HL-60/S4 treated with phorbol 12-myristate 13-acetate at 8.2 ng/mL for 4 days and 3 days (cell line): Measurements from ENCODE around the gene ZNF597.

Source experiments
- in situ Hi-C: fragments of 300-500 bp; cut with MboI; formaldehyde crosslinking; loops from 2 replicates; pipeline ENCODE4 v1.15.0; 2022; ENCODE audit warnings: low sequenced_read_pairs

ZNF597 gene

DNA sequence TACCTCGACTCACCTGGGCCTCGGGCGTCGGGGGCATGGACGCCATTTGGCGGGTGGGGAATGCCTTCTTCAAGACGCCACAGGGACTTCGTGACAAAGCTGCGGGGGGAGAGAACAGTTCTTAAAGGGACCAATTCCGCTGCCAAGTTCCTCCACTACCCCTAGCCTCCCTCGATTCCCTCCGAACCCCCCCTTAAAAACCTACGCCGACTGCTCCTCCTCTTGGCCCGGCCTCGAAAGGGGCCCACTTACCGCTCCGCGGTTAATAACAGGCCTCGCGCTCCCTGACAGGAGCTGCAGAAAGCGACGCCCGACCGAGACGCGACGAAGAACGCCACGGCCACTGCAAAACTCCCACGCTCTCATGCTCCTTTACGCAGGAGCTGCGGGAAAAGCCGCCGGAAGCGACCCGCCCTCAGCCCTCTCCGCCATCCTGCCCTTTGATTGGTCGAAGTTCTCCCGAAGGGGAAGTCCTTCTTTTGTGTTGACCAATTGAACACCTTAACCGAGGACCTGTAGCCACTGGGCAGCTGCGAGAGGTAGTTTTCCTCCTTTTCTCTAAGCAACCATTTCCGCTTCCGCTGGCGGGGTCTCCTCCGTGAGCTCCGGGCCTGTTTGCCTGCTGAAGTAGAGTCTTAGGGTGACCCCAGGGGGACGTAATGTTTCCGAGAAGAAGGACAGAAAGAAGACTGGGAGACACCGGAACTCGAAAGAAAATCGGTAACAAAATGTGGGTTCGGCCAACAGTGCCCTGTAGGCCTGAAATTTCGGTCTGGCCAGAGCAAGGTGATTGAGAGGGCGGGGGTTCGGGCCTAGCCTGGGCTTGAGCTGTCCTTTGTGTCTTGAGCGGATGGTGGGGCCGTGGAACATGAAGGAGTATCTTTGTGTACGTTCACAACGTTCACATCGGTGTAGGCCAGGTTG is at the start of gene ZNF597, which contains the start of gene NAA60:
Gene ZNF597 (minus strand): TSS at position 397 of the 924 bp plus-strand sequence. CDS start 351 bp downstream, at position 46.
Gene NAA60 (plus strand): TSS at position 573 of the 924 bp plus-strand sequence. CDS start 32,548 bp downstream, outside the sequence.
- in situ Hi-C loops: no loop called here

DNA sequence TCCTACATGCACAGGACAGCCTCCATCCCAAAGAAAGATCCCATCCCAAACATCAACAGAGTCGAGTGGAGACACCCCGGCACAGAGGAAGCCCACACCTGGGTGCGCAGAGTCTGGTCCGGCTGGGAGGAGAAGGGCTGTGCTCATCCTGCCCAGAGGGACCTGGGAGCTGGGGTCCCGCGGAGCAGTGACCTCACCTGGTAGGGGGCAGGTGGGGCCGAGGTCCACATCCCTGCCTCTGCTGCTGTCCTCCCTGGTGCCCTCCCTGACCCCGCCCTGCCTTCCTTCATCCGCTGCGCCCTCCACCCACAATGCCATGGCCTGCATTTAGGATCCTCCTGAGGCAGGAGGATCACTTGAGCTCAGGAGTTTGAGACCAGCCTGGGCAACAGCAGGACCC is 49.1 kb upstream of the ZNF597 start:
- in situ Hi-C loops: no loop called here

GRCh38 chr16:3490911-3491629 is 47.8 kb upstream of the ZNF597 start:
- in situ Hi-C loops: no loop called here

- in situ Hi-C loops: no loop called here
These were observed 45.5 kb upstream of the ZNF597 start for GRCh38 chr16:3488801-3489200.

GRCh38 chr16:3487521-3488410 is 44.5 kb upstream of the ZNF597 start:
- in situ Hi-C loops: no loop called here

GRCh38 chr16:3486506-3487215 is 43.4 kb upstream of the ZNF597 start:
- in situ Hi-C loops: no loop called here

DNA sequence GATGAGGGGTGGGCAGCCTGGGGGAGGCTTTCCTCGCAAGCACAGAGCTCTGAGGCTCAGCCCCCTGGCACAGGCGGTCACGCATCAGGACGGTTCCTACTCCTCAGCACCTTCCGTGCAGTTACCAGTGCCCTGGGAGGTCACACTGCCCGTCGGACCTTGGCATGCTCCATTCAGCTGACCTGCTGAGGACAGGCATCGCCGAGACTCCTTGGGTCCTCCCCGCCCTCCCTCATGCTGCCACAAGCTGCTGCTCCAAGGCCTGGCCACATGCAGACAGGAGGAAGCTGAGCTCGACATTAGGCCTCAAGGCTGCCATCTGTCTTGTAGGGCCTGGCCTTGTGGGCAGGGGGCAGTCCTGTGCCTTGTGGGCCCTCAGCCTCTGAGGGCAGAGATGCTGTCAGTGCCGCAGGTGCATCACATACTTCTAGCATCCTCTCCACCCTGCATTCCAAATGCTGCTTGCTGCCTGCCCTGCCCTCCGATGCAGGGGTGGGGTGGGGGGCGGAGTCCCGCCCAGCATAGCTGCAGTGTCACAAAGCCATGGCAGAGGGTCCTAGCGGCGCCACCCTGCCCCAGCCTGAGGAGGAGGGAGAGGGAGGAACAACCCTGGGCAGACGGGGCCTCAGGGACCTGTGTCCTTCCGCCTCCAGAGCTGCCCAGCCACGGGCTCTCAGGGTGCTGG is 42.7 kb upstream of the ZNF597 start:
- in situ Hi-C loops: no loop called here

- in situ Hi-C loops: no loop called here
These were observed 41.9 kb upstream of the ZNF597 start for GRCh38 chr16:3485097-3485745.

DNA sequence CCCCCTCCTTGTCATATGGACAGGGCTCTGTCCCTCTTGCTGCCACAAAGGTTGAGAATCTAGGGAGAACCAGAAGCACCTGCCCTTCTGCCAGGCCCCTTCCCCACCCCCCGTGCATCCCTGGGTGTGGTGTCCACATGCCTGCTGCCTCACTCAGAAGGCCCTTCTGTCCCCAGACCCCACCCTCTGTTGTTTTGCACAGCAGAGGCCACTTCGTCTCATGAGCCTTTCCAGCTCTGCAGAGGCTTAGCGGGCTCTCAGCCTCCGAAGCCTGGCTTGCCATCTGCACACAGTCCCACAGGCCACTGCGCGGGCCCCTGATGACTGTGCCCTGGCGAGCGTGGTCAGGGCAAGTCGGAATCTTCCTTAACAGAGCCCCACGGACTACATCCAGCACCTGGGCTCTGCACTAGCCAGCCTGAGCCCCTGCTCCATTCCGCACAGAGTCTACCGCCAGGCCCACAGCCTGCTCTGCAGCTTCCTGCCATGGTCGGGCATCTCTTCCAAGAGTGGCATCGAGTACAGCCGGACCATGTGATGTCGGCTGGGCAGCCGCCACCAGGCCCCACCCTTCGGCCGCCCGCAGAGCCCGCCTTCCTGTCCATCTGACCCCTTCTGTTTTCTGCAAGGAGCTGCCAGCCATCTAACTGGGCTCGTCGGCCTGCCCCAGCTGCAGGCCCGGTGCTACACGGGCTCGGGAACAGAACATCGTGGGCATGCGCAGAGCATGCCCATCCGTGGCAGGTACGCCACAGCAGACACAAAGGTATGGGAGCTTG is 41.2 kb upstream of the ZNF597 start:
- in situ Hi-C loops: no loop called here

- in situ Hi-C loops: no loop called here
These were observed 39.4 kb upstream of the ZNF597 start for GRCh38 chr16:3482659-3483241.

- in situ Hi-C loops: no loop called here
These were observed 38.7 kb upstream of the ZNF597 start for GRCh38 chr16:3481696-3482658.

DNA sequence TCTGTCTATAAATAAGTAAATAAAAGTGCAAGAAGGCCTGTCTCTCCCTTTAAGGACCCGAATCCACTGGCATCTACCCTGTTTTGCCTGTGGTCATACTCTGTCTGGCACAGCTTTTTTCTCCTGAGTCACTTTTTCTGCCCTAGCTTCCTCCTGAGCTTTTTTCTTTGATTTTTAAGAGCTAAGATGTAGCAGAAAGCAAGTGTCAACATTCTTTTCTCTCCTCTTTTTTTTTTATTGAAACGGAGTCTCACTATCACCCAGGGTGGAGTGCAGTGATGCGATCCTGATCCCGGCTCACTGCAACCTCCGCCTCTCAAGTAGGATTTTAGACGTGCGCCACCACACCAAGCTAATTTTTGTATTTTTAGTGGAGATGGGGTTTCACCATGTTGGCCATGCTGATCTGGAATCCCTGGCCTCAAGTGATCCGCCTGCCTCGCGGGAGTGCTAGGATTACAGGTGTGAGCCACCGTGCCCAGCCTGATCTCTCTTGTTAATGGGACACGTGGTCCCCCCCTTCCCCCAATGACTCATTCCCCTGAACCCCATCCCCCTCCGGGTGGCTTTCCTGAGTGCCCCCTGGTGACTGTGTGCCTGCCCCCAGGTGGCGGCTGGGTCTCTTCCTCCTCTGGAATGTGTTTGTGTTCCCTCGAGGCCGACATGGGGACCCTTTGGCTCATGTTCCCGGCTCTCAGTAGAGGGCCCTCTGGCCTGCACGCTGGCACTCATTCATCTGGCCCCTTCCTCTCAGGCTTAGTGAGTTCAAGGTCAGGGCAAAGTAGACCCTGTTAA is 37.8 kb upstream of the ZNF597 start:
- in situ Hi-C loops: no loop called here

DNA sequence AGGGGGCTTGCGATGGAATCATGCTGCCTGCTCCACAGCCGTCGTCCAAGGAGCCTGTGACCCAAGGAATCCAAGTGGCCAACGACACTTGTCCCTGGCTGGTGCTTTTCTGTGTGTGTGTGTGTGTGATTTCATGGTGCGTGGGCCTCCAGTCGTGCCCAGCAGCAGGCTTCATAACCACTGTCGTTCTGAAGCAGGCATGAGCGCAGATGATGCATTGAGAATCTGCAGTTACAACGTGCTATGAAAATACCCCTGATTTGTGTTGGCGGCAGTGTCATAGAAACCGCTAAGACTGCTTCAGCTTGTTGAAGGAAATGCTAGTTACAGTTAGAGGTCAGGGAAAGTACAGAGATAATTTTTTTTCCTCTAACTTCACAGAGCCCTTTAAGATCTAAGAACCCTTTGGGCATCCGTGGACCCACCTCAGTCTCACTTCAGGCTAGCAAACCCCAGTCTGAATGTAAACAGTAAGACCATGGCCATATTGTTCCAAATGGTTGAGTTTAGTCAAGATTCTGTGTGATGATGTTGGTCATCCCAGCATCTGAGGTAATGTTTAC is 36.4 kb upstream of the ZNF597 start:
- in situ Hi-C loops: no loop called here

DNA sequence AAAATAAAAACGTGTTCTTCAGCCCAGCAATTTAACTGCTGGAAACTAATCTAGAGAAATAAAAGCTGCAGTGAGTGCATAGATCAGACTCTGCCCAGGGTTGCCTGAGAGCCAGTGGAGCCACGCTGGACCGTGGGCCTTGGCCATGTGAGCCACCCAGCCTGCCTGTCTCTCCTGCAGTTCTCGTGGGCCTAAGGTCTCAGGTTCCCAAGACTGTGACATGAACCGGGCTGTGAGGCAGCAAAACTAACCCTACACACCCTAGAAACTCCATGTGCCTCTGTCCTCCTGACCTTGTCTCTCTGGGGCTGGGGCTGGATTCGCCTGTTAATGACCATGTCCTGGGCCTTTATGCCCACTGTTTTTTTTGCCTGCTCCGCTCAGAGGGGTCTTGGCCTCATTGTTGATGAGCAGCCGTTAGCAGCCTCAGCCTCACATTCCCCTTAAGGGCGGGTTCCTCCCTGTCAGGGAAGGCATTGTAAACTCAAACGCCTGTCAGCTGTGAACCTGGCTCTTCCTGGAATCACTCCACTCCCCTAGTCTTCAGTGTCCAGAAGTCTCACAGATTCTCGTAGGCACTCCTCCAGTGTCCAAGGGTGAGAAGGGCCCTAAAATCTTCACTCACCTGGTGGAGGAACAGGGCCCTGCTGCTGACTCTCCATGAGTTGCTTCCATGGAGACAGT is 35.1 kb upstream of the ZNF597 start:
- in situ Hi-C loops: no loop called here

- in situ Hi-C loops: no loop called here
These were observed 33.1 kb upstream of the ZNF597 start for GRCh38 chr16:3476409-3476808.
